Activated CD4-positive, alpha-beta memory T cell treated with anti-CD3 and anti-CD28 coated beads for 36 hours (primary cell): ENCODE measurements around the gene TLR10. TPM values are rescaled to one million over a fixed set of nuclear protein-coding genes. Genes with fewer than 3 reads are reported as not detected.

Experiments used
- CTCF ChIA-PET: fragments of 350-600 bp; sonication (Branson Sonifier 250); formaldehyde crosslinking; loops from one replicate; lab custom pipeline; 2021; ENCODE audit warnings: antibody characterized with exemption, inconsistent platforms; lab: Charles Lee
- POLR2A ChIA-PET: fragments of 350-600 bp; sonication (Branson Sonifier 250); formaldehyde crosslinking; loops from one replicate; lab custom pipeline; 2021; ENCODE audit warnings: antibody characterized with exemption; lab: Charles Lee
- DNase-seq: peaks from one replicate; pipeline ENCODE4 v3.0.0-alpha.2; 2020
- H3K27ac Mint-ChIP-seq: one replicate; pipeline ENCODE4 v1.8.0; 2021; ENCODE audit warnings: mixed read lengths
- H3K27me3 Mint-ChIP-seq: one replicate; pipeline ENCODE4 v1.8.0; 2021; ENCODE audit warnings: mixed read lengths
- H3K36me3 Mint-ChIP-seq: one replicate; pipeline ENCODE4 v1.8.0; 2021; ENCODE audit warnings: mixed read lengths
- H3K4me1 Mint-ChIP-seq: one replicate; pipeline ENCODE4 v1.8.0; 2021; ENCODE audit warnings: low read depth, mixed read lengths
- H3K4me3 Mint-ChIP-seq: one replicate; pipeline ENCODE4 v1.8.0; 2021; ENCODE audit warnings: mild to moderate bottlenecking, mixed read lengths
- H3K9me3 Mint-ChIP-seq: one replicate; pipeline ENCODE4 v1.8.0; 2021; ENCODE audit warnings: mixed read lengths
- intact Hi-C: fragments of 100-400 bp; cut with micrococcal nuclease; formaldehyde crosslinking; loops from one replicate; pipeline ENCODE4 v1.15.1; 2023
- total RNA-seq, 2 experiments: library from RNA; stranded (reverse); gene quantifications; one replicate each; pipeline ENCODE4 v1.2.3, GENCODE V29; 2021

Gene TLR10
- total RNA-seq, 2 experiments from 2014 or later, result 0.05 TPM; not detected in 1

GRCh38 chr4:38723114-38723513 is 59.7 kb downstream of the TLR10 start:
- no peaks in the 10 kb centered on the region for H3K36me3 Mint-ChIP-seq
- no peak overlapping the region for H3K27ac Mint-ChIP-seq
- ChIA-PET POLR2A (no interaction called here), CTCF (no interaction called here)
- no peaks in the 10 kb centered on the region for H3K9me3 Mint-ChIP-seq
- H3K4me3 Mint-ChIP-seq, result no peak overlapping the region
- DNase-seq, result no peak
- peaks cover 5% of the 10 kb centered on the region for H3K4me1 Mint-ChIP-seq
- intact Hi-C loops, result no loop called here
- no peaks in the 10 kb centered on the region for H3K27me3 Mint-ChIP-seq

Other genes starting within 250 kb of the TLR10 start
- 1 to 10 TPM; 9.1 to 9.9 TPM for gene KLF3, start 118.8 kb downstream of the TLR10 start, total RNA-seq
- 1 to 10 TPM; 1.5 to 1.8 TPM for gene TLR1, start 21.8 kb upstream of the TLR10 start, total RNA-seq
- gene TLR6, start 73.8 kb upstream of the TLR10 start, total RNA-seq, result 1 to 10 TPM; 1.4 to 2.2 TPM
- gene FAM114A1, start 84.8 kb upstream of the TLR10 start, total RNA-seq, result under 1 TPM; 0.50 to 0.65 TPM
- gene TMEM156, start 249.4 kb upstream of the TLR10 start, total RNA-seq, result 10 to 100 TPM; 28.0 to 28.4 TPM